Calu3 (cell line): ENCODE results near the gene HLA-DQB1. TPM values are rescaled to one million over a fixed set of nuclear protein-coding genes. Genes with fewer than 3 reads are reported as not detected.

Experiments used
- BruUV-seq: library from RNA; stranded (reverse); fragments of 400-500 nt; replicated peaks from 2 replicates; lab custom pipeline; 2021; lab: Mats Ljungman, UMichigan
- CTCF ChIA-PET: fragments of 300-600 bp; sonication (Branson Sonifier 250); formaldehyde crosslinking; loops from one replicate; lab custom pipeline; 2022; ENCODE audit warnings: antibody characterized with exemption; lab: Charles Lee
- DNase-seq: peaks from one replicate; pipeline ENCODE4 v3.0.0; 2022
- H3K27ac Mint-ChIP-seq: one replicate; pipeline ENCODE4 v1.8.0; 2022; ENCODE audit warnings: mixed read lengths; ENCODE audit not compliant: unreplicated experiment
- H3K27me3 Mint-ChIP-seq: one replicate; pipeline ENCODE4 v1.8.0; 2022; ENCODE audit warnings: mixed read lengths; ENCODE audit not compliant: unreplicated experiment
- H3K36me3 Mint-ChIP-seq: one replicate; pipeline ENCODE4 v1.8.0; 2022; ENCODE audit warnings: mild to moderate bottlenecking, moderate library complexity, mixed read lengths; ENCODE audit not compliant: insufficient read depth, unreplicated experiment
- H3K4me1 Mint-ChIP-seq: one replicate; pipeline ENCODE4 v1.8.0; 2022; ENCODE audit warnings: mild to moderate bottlenecking, low read depth, mixed read lengths; ENCODE audit not compliant: unreplicated experiment
- H3K4me3 Mint-ChIP-seq: one replicate; pipeline ENCODE4 v1.8.0; 2022; ENCODE audit warnings: mild to moderate bottlenecking, low read depth, moderate library complexity, mixed read lengths; ENCODE audit not compliant: unreplicated experiment
- H3K9me3 Mint-ChIP-seq: one replicate; pipeline ENCODE4 v1.8.0; 2022; ENCODE audit warnings: low read depth, mixed read lengths; ENCODE audit not compliant: unreplicated experiment
- intact Hi-C: fragments of 100-400 bp; cut with micrococcal nuclease; formaldehyde crosslinking; loops from one replicate; pipeline ENCODE4 v1.10.0; 2022; ENCODE audit not compliant: unreplicated experiment
- total RNA-seq: library from RNA; stranded (reverse); gene quantifications from 2 replicates; pipeline ENCODE4 v1.2.3, GENCODE V29; 2022
- TF ChIP-seq, protein P1 (sequence below): fragments of 200-600 bp; IDR thresholded peaks from one replicate; pipeline ENCODE4 v1.8.0; 2022; ENCODE audit warnings: antibody characterized with exemption; ENCODE audit not compliant: unreplicated experiment

HLA-DQB1 gene
- total RNA-seq, 1 experiment from 2014 or later: 190 TPM

DNA sequence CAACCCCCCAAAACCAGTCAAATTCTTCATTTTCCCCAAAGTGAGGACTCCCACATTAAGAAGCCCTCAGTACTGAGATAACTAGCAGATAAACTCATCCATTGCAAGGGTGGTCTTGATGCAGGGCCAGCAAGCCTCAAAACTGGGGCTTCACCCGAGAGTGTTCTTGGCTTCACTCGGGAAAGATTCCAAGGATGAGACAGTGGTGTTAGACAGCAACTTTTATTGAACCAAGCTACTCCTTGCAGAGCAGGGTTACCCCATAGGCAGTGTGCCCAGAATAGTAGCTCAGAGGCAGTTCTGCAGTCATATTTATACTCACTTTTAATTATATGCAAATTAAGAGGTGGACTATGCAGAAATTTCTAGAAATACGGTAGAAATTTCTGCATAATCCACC is 45.1 kb downstream of the HLA-DQB1 start:
- Mint-ChIP-seq H3K36me3 (no peaks in the 10 kb centered on the region), H3K9me3 (no peaks in the 10 kb centered on the region), H3K27me3 (no peaks in the 10 kb centered on the region), H3K4me3 (no peak overlapping the region), H3K27ac (no peak overlapping the region), H3K4me1 (peaks cover 20% of the 10 kb centered on the region)
- no peak for DNase-seq
- intact Hi-C loops: no loop called here
- no TSS peak for BruUV-seq
- CTCF ChIA-PET: interaction anchor here (0.6 to 2.4 kb wide), 3 partner anchors 70 to 98 kb away, joined by 3 to 21 read pairs (median 14); no protein-coding TSS in a partner anchor
- TF ChIP-seq, protein P1, sequence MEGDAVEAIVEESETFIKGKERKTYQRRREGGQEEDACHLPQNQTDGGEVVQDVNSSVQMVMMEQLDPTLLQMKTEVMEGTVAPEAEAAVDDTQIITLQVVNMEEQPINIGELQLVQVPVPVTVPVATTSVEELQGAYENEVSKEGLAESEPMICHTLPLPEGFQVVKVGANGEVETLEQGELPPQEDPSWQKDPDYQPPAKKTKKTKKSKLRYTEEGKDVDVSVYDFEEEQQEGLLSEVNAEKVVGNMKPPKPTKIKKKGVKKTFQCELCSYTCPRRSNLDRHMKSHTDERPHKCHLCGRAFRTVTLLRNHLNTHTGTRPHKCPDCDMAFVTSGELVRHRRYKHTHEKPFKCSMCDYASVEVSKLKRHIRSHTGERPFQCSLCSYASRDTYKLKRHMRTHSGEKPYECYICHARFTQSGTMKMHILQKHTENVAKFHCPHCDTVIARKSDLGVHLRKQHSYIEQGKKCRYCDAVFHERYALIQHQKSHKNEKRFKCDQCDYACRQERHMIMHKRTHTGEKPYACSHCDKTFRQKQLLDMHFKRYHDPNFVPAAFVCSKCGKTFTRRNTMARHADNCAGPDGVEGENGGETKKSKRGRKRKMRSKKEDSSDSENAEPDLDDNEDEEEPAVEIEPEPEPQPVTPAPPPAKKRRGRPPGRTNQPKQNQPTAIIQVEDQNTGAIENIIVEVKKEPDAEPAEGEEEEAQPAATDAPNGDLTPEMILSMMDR: no peak

DNA sequence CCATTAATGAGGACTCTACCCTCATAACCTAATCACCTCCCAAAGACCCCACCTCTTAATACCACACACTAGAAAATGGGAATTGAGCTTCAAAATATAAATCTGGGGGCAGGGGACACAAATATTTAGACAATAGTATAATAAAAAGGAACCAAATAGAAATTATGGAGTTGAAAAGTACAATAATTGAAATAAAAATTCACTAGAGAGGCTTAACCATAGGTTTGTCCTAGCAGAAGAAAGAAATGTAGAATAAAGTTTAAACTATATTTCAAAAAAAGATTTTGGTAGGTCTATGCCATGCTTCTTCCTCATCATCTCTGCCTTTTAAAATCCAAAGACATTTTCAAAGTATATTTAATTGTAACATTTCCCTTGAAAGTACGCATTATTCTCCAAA is 48.7 kb downstream of the HLA-DQB1 start:
- DNase-seq: no peak
- Mint-ChIP-seq H3K36me3 (no peaks in the 10 kb centered on the region), H3K27me3 (no peaks in the 10 kb centered on the region), H3K4me3 (no peak overlapping the region), H3K27ac (no peak overlapping the region), H3K9me3 (no peaks in the 10 kb centered on the region), H3K4me1 (peaks cover 13% of the 10 kb centered on the region)
- TF ChIP-seq, protein P1: no peak
- CTCF ChIA-PET: no interaction called here
- intact Hi-C loops: no loop called here
- BruUV-seq: no TSS peak

DNA sequence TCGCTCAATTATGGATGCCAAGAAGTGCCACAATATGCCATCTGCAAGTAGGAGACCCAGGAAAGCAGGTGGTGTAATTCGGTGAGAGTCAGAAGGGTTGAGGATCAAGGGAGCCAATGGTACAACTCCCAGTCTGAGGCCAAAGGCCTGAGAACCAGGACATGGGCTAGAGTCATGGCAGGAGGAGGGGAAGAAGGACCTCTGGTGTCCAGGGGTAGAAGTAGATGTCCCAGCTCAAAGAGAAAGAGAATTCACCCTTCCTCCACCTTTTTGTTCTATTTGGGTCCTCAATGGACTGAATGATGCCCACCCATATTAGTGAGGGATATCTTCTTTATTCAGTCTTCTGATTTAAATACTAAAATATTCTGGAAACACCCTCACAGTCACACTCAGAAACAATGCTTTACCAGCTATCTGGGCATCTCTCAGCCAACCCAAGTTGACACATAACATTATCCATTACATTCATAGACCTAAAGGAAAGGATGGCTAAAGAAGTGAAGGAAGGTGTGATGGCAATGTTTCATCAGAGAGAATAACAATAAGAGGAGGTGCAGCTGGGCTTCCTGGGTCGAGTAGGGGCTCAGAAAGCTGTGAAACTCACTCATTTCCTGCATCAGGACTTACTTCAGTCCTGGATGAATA is 50.4 kb downstream of the HLA-DQB1 start:
- DNase-seq: no peak
- H3K4me1 Mint-ChIP-seq: peaks cover 16% of the 10 kb centered on the region
- intact Hi-C loops: no loop called here
- H3K27me3 Mint-ChIP-seq: no peaks in the 10 kb centered on the region
- H3K36me3 Mint-ChIP-seq: no peaks in the 10 kb centered on the region
- TF ChIP-seq, protein P1: no peak
- no TSS peak for BruUV-seq
- H3K9me3 Mint-ChIP-seq: peaks cover 2% of the 10 kb centered on the region
- H3K4me3 Mint-ChIP-seq: no peak overlapping the region
- CTCF ChIA-PET: no interaction called here
- H3K27ac Mint-ChIP-seq: no peak overlapping the region

DNA sequence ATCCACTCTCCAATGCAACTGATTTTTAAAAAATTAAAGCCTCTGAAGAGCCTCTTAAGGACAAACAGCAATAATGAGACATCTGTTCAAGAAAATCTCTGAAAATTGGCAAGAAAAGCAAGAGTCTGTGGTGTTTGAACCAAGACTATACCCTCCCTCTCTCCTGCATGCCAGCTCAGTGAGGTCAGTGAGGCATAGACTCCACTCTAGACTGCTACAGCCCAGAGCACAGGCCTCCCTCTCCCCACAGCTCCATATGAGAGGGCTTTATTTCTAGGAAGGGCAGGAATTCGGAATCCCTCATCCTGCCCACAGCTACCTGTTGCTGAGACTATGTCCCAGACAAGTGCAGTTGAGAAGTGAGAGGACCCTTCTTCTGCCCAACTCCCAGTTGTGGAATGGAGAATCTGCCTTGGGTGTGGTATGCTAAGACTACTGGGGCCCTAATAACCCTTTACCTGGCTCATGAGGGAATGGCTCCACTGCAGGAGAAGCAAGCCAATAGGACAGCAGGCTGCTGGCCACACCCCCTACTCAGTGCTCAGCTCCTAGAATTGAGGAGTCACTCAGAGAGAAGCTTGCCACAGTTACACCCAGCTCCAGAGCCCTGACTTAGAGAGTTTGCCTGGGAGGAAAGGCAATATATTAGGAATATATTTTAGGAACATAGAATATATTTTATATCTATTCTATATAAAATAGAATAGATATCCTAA is 51.9 kb downstream of the HLA-DQB1 start:
- CTCF ChIA-PET: interaction anchor here (0.7 kb wide), 1 partner anchor 800 kb away, joined by 3 read pairs; no protein-coding TSS in a partner anchor
- Mint-ChIP-seq H3K27me3 (no peaks in the 10 kb centered on the region), H3K9me3 (peaks cover 2% of the 10 kb centered on the region), H3K27ac (no peak overlapping the region), H3K36me3 (no peaks in the 10 kb centered on the region), H3K4me3 (no peak overlapping the region), H3K4me1 (peaks cover 16% of the 10 kb centered on the region)
- DNase-seq: no peak
- intact Hi-C loops: no loop called here
- BruUV-seq: no TSS peak
- TF ChIP-seq, protein P1: no peak
